ENCODE results near the gene CFAP97. TPM values are rescaled to one million over a fixed set of nuclear protein-coding genes. Genes with fewer than 3 reads are reported as not detected.
"Not testable (repeated sequence)": the region's sequence is repeated elsewhere in the genome, so short reads cannot be mapped to it uniquely, and the experiment has no call there.

Gene CFAP97
- polyA plus RNA-seq, 1 donor (not counting 4 experiments of a cell fraction or from before 2014, with no cell fraction given), result 24.9 TPM

DNA sequence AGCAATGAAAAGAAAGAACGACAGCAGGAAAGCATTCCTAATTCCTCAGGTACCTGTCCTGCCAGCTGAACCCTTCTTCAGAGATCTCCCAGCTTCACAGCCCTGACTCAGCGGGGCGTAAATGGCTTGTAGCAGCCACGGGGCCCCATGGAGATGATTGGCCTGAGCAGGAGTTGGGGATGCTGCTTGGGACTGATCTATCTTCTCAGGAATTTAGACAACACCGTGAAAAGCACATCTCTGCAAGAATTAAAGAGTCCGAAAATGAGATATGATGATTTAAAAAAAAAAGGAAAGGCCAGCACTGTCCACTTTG is 83.2 kb downstream of the CFAP97 start:
- DNase-seq (ENCODE audit: low read depth, low spot score) (no peak), FAIRE-seq (no peak)
- Histone ChIP-seq H3K4me3 (ENCODE audit: control insufficient read depth in 2 of 3, extremely low read depth in 1 of 3, insufficient read depth in 2 of 3, low read depth in 1 of 3, low read length in 3 of 3) (no peak overlapping the region), H3K79me2 (ENCODE audit: control insufficient read depth, insufficient read depth, low read length) (no peaks in the 10 kb centered on the region), H3K9me1 (ENCODE audit: control insufficient read depth, extremely low read depth, insufficient read depth, low read length) (no peaks in the 10 kb centered on the region), H3K27ac (ENCODE audit: control insufficient read depth, insufficient read depth, low read length) (no peak overlapping the region), H3K4me2 (ENCODE audit: control insufficient read depth, extremely low read depth, insufficient read depth, low read depth, low read length) (no peak overlapping the region), H3K36me3 (ENCODE audit: control insufficient read depth in 2 of 2, extremely low read depth in 1 of 2, insufficient read depth in 2 of 2, low read length in 2 of 2) (no peaks in the 10 kb centered on the region), H3K4me1 (ENCODE audit: control insufficient read depth, extremely low read depth, insufficient read depth, low read length) (no peaks in the 10 kb centered on the region), H2AFZ (ENCODE audit: control insufficient read depth, low read length) (no peak overlapping the region), H3K9me3 (ENCODE audit: control insufficient read depth, low read depth, low read length) (no peaks in the 10 kb centered on the region), H4K20me1 (ENCODE audit: control insufficient read depth, extremely low read depth, insufficient read depth, low read length) (no peaks in the 10 kb centered on the region), H3K9ac (ENCODE audit: control insufficient read depth, extremely low read depth, insufficient read depth, low read length) (no peak overlapping the region), H3K27me3 (ENCODE audit: control insufficient read depth, extremely low read depth, insufficient read depth, low read length) (no peaks in the 10 kb centered on the region)
- TF ChIP-seq EZH2 (IDR thresholded peaks at IDR 0.05; ENCODE audit: low read length), result no peak
- TF ChIP-seq, protein P1, sequence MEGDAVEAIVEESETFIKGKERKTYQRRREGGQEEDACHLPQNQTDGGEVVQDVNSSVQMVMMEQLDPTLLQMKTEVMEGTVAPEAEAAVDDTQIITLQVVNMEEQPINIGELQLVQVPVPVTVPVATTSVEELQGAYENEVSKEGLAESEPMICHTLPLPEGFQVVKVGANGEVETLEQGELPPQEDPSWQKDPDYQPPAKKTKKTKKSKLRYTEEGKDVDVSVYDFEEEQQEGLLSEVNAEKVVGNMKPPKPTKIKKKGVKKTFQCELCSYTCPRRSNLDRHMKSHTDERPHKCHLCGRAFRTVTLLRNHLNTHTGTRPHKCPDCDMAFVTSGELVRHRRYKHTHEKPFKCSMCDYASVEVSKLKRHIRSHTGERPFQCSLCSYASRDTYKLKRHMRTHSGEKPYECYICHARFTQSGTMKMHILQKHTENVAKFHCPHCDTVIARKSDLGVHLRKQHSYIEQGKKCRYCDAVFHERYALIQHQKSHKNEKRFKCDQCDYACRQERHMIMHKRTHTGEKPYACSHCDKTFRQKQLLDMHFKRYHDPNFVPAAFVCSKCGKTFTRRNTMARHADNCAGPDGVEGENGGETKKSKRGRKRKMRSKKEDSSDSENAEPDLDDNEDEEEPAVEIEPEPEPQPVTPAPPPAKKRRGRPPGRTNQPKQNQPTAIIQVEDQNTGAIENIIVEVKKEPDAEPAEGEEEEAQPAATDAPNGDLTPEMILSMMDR (optimal IDR thresholded peaks at IDR 0.05 in 1 of 3, IDR thresholded peaks at IDR 0.05 in 1 of 3, conservative IDR thresholded peaks at IDR 0.05 in 1 of 3; ENCODE audit: extremely low read depth in 1 of 3, insufficient read depth in 2 of 3, low read length in 3 of 3), result no peak
- dilution Hi-C loops (cut with MboI; ENCODE audit: extremely low pct_ligation_motif_present, low sequenced_read_pairs), result no loop called here

DNA sequence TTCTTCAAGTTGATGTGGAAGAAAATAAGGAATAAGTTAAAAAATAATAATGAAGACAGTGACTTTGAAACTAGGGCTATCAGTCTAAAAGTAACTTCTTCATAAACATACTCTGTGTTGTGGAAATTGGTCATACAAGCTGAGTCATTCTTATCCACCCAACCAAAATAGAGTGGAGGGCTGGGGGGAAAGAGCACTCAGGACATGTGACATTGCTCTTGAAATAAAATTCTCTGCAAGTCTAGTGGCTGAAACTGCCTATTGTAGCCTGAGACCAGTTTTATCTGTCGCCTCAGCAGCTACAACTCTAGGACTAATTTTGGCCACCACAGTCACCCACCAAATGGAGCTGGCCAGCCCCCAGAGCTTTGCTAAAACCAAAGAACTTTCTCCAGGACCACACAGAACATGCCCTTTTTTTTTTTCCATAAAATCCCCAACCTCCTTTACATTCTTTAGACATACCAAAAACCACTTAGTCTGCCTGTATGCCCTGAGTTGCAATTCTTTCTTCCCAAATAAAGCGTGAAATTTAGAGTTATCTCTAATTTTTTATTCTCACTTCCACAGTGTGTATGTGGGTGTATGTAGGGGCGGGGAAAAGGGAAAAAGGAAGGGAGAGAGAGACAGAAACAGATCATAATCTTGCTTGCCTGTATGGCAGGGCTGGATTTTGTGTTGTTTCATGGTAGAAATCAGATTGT is 83.7 kb downstream of the CFAP97 start:
- Histone ChIP-seq H3K27me3 (ENCODE audit: control insufficient read depth, extremely low read depth, insufficient read depth, low read length) (no peaks in the 10 kb centered on the region), H2AFZ (ENCODE audit: control insufficient read depth, low read length) (no peak overlapping the region), H4K20me1 (ENCODE audit: control insufficient read depth, extremely low read depth, insufficient read depth, low read length) (no peaks in the 10 kb centered on the region), H3K9me3 (ENCODE audit: control insufficient read depth, low read depth, low read length) (no peaks in the 10 kb centered on the region), H3K79me2 (ENCODE audit: control insufficient read depth, insufficient read depth, low read length) (no peaks in the 10 kb centered on the region), H3K4me1 (ENCODE audit: control insufficient read depth, extremely low read depth, insufficient read depth, low read length) (no peaks in the 10 kb centered on the region), H3K4me3 (ENCODE audit: control insufficient read depth in 2 of 3, extremely low read depth in 1 of 3, insufficient read depth in 2 of 3, low read depth in 1 of 3, low read length in 3 of 3) (no peak overlapping the region), H3K27ac (ENCODE audit: control insufficient read depth, insufficient read depth, low read length) (no peak overlapping the region), H3K9ac (ENCODE audit: control insufficient read depth, extremely low read depth, insufficient read depth, low read length) (no peak overlapping the region), H3K36me3 (ENCODE audit: control insufficient read depth in 2 of 2, extremely low read depth in 1 of 2, insufficient read depth in 2 of 2, low read length in 2 of 2) (no peaks in the 10 kb centered on the region), H3K4me2 (ENCODE audit: control insufficient read depth, extremely low read depth, insufficient read depth, low read depth, low read length) (no peak overlapping the region), H3K9me1 (ENCODE audit: control insufficient read depth, extremely low read depth, insufficient read depth, low read length) (no peaks in the 10 kb centered on the region)
- dilution Hi-C loops (cut with MboI; ENCODE audit: extremely low pct_ligation_motif_present, low sequenced_read_pairs), result no loop called here
- no peak for TF ChIP-seq EZH2 (IDR thresholded peaks at IDR 0.05; ENCODE audit: low read length)
- TF ChIP-seq, protein P1 (optimal IDR thresholded peaks at IDR 0.05 in 1 of 3, IDR thresholded peaks at IDR 0.05 in 1 of 3, conservative IDR thresholded peaks at IDR 0.05 in 1 of 3; ENCODE audit: extremely low read depth in 1 of 3, insufficient read depth in 2 of 3, low read length in 3 of 3), result no peak
- no peak for FAIRE-seq
- no peak for DNase-seq (ENCODE audit: low read depth, low spot score)

DNA sequence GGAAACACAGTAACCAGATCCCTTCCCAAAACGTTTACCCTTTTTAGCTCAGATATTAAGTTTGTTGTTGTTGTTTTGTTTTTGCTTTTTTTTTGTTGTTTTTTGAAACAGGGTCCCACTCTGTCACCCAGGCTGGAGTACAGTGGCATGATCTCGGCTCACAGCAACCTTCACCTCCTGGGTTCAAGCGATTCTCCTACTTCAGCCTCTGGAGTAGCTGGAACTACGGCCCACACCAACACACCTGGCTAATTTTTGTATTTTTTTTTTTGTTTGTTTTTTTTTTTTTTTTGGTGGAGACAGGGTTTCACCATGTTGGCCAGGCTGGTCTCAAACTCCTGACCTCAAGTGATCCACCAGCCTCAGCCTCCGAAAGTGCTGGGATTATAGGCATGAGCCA is 84.3 kb downstream of the CFAP97 start:
- H3K9ac ChIP-seq (ENCODE audit: control insufficient read depth, extremely low read depth, insufficient read depth, low read length); H2AFZ ChIP-seq (ENCODE audit: control insufficient read depth, low read length); H3K36me3 ChIP-seq (ENCODE audit: control insufficient read depth in 2 of 2, extremely low read depth in 1 of 2, insufficient read depth in 2 of 2, low read length in 2 of 2); H3K27me3 ChIP-seq (ENCODE audit: control insufficient read depth, extremely low read depth, insufficient read depth, low read length); DNase-seq (ENCODE audit: low read depth, low spot score); H3K4me2 ChIP-seq (ENCODE audit: control insufficient read depth, extremely low read depth, insufficient read depth, low read depth, low read length); H3K4me1 ChIP-seq (ENCODE audit: control insufficient read depth, extremely low read depth, insufficient read depth, low read length); H3K79me2 ChIP-seq (ENCODE audit: control insufficient read depth, insufficient read depth, low read length); H3K9me3 ChIP-seq (ENCODE audit: control insufficient read depth, low read depth, low read length); FAIRE-seq; dilution Hi-C loops (cut with MboI; ENCODE audit: extremely low pct_ligation_motif_present, low sequenced_read_pairs); H4K20me1 ChIP-seq (ENCODE audit: control insufficient read depth, extremely low read depth, insufficient read depth, low read length); H3K27ac ChIP-seq (ENCODE audit: control insufficient read depth, insufficient read depth, low read length); H3K4me3 ChIP-seq (ENCODE audit: control insufficient read depth in 2 of 3, extremely low read depth in 1 of 3, insufficient read depth in 2 of 3, low read depth in 1 of 3, low read length in 3 of 3); H3K9me1 ChIP-seq (ENCODE audit: control insufficient read depth, extremely low read depth, insufficient read depth, low read length): not testable (repeated sequence)

All from keratinocyte (primary cell).